K562 (cell line): ENCODE results near the gene EFCAB12. TPM values are rescaled to one million over a fixed set of nuclear protein-coding genes. Genes with fewer than 3 reads are reported as not detected.
A peak's percentile ranks its signal among the peaks of the same experiment; 100 is the strongest.

Experiments used
- CHD1 ChIP-seq: fragments of 200-600 bp; sonication (generic); IDR thresholded peaks from one replicate; pipeline ENCODE4 v1.6.1; 2012; ENCODE audit warnings: mild to moderate bottlenecking, moderate library complexity, low read length, inconsistent platforms
- CREB3 ChIP-seq: fragments of 450-650 bp; conservative IDR thresholded peaks from 2 replicates; pipeline ENCODE4 v1.6.1; 2016; ENCODE audit warnings: missing genetic modification characterization, low read depth, mild to moderate bottlenecking, missing compliant biosample characterization, moderate library complexity
- JUN ChIP-seq, 2 experiments: sonication (generic) in 1 of 2; formaldehyde crosslinking in 1 of 2; IDR thresholded peaks; 2 replicates each; pipeline versions ENCODE4 v1.6.1 to v1.8.0; 2012 to 2022; ENCODE audit warnings: borderline replicate concordance in 2 of 2, mild to moderate bottlenecking in 2 of 2, improper control_type of control experiment in 1 of 2, low read depth in 1 of 2, low read length in 1 of 2, missing genetic modification reagents in 1 of 2
- MCM7 ChIP-seq, 2 experiments: fragments of 450-650 bp; IDR thresholded peaks; 2 replicates each; pipeline ENCODE4 v1.6.1; 2016 to 2018
- NKRF ChIP-seq: fragments of 450-650 bp; IDR thresholded peaks from 2 replicates; pipeline ENCODE4 v1.6.1; 2016; ENCODE audit warnings: borderline replicate concordance
- NONO ChIP-seq, 2 experiments: fragments of 200-400 bp in 1 of 2; fragments of 450-650 bp in 1 of 2; formaldehyde crosslinking in 1 of 2; IDR thresholded peaks; 2 replicates each; pipeline ENCODE4 v1.6.1; 2017; ENCODE audit warnings: low read depth in 2 of 2, mild to moderate bottlenecking in 2 of 2, moderate library complexity in 2 of 2, low read length in 1 of 2
- NR4A1 ChIP-seq, 2 experiments: fragments of 250-450 bp in 1 of 2; fragments of 450-650 bp in 1 of 2; sonication (Bioruptor Pico) in 1 of 2; IDR thresholded peaks; 2 replicates each; pipeline versions ENCODE4 v1.4.0 to v1.6.1; 2016 to 2020; ENCODE audit warnings: mild to moderate bottlenecking in 2 of 2, missing compliant biosample characterization in 1 of 2, missing genetic modification characterization in 1 of 2, moderate library complexity in 1 of 2
- POLR2H ChIP-seq: IDR thresholded peaks from 2 replicates; pipeline ENCODE4 v1.6.1; 2016; ENCODE audit warnings: missing genetic modification characterization, low read depth, mild to moderate bottlenecking, control low read depth, missing compliant biosample characterization, moderate library complexity
- RNF2 ChIP-seq: sonication (generic); IDR thresholded peaks from 2 replicates; pipeline ENCODE4 v1.6.1; 2016
- TAF9B ChIP-seq: fragments of 450-650 bp; IDR thresholded peaks from 2 replicates; pipeline ENCODE4 v1.6.1; 2018; ENCODE audit warnings: mild to moderate bottlenecking; ENCODE audit not compliant: partially characterized antibody
- ZBTB40 ChIP-seq, 2 experiments: fragments of 450-650 bp in 1 of 2; sonication (generic) in 1 of 2; formaldehyde crosslinking in 1 of 2; IDR thresholded peaks; 2 replicates each; pipeline versions ENCODE4 v1.7.1 to v1.9.0; 2016 to 2022; ENCODE audit warnings: inconsistent platforms in 1 of 2, mild to moderate bottlenecking in 1 of 2, missing genetic modification reagents in 1 of 2
- ZNF584 ChIP-seq: fragments of 200-800 bp; sonication (Bioruptor generic); IDR thresholded peaks from 2 replicates; pipeline ENCODE4 v1.6.1; 2016; ENCODE audit warnings: low read depth, mild to moderate bottlenecking, missing genetic modification characterization, missing compliant biosample characterization
- polyA plus RNA-seq, 8 experiments: library from polyadenylated mRNA; depleted of rRNA in 4 of 8; stranded (reverse) in 5 of 8; unstranded in 3 of 8; fragments of >200 nt; fragmentation: Nextera tagmentation in 2 of 8; fragmentation: Illumina TruSeq in 1 of 8; extraction: Ambion mirVana in 2 of 8; extraction: Trizol in 1 of 8; gene quantifications; 2 replicates each; pipeline versions ENCODE4 v1.2.1 to v1.2.3, GENCODE V29; 2011 to 2014; ENCODE audit warnings: inconsistent platforms in 1 of 8, missing spikeins in 1 of 8
- total RNA-seq, 7 experiments: library from RNA; depleted of rRNA in 6 of 7; stranded (reverse); fragments of >200 nt in 6 of 7; fragmentation: Illumina TruSeq in 2 of 7; extraction: Trizol in 2 of 7; gene quantifications; 2 replicates each; pipeline versions ENCODE4 v1.2.1 to v1.2.3, GENCODE V29; 2011 to 2021; ENCODE audit warnings: low replicate concordance in 1 of 7

Gene EFCAB12
- total and polyA plus RNA-seq, 9 of the 15 experiments (the other 6 are each of a cell fraction or from before 2014, with no cell fraction given): 0.08 to 0.95 (median 0.56) TPM; not detected in 1

- TF ChIP-seq NR4A1 (CRISPR knock-in tag; IDR thresholded peaks at IDR 0.05) (no peak), NR4A1 (tag; IDR thresholded peaks at IDR 0.05) (0 out of 2 replicates have a peak, but pooled peaks have one; percentile 13), ZNF584 (CRISPR knock-in tag) (no peak), NONO (IDR thresholded peaks at IDR 0.05; ENCODE audit: low read depth in 2 of 2, low read length in 1 of 2) (no peak), MCM7 (IDR thresholded peaks at IDR 0.05) (no peak), CREB3 (tag) (0 out of 2 replicates have a peak, but pooled peaks have one; percentile 31), NKRF (no peak), RNF2 (no peak), POLR2H (tag) (peak; percentile 61), JUN (IDR thresholded peaks at IDR 0.05; ENCODE audit: borderline replicate concordance, low read depth, low read length) (no peak), JUN (CRISPR knock-in tag; IDR thresholded peaks at IDR 0.05; ENCODE audit: borderline replicate concordance) (no peak), TAF9B (peak; percentile 19), ZBTB40 (IDR thresholded peaks at IDR 0.05) (peak; percentile 75), ZBTB40 (CRISPR knock-in tag; IDR thresholded peaks at IDR 0.05) (peak; percentile 67), CHD1 (peak; percentile 19)
Observed at GRCh38 chr3:129440618-129441190, 12.3 kb upstream of the EFCAB12 start (continued).
